Caco-2 (cell line): Measurements from ENCODE around the gene GRM4. TPM values are rescaled to one million over a fixed set of nuclear protein-coding genes. Genes with fewer than 3 reads are reported as not detected.

Source experiments
- BruUV-seq: library from RNA; stranded (reverse); fragments of 400-500 nt; replicated peaks from 2 replicates; lab custom pipeline; 2021; lab: Mats Ljungman, UMichigan
- CTCF ChIA-PET: fragments of 300-600 bp; sonication (Branson Sonifier 250); formaldehyde crosslinking; loops from one replicate; lab custom pipeline; 2022; ENCODE audit warnings: antibody characterized with exemption; lab: Charles Lee
- POLR2A ChIA-PET: fragments of 300-600 bp; sonication (Branson Sonifier 250); formaldehyde crosslinking; loops from one replicate; lab custom pipeline; 2022; ENCODE audit warnings: antibody characterized with exemption; lab: Charles Lee
- DNase-seq, 2 experiments: peaks; one replicate each; pipeline versions ENCODE4 v3.0.0 to v3.0.0-alpha.2; 2020 to 2022
- H3K27me3 ChIP-seq: replicated peaks from 2 replicates; pipeline ENCODE4 v1.6.0; 2011; ENCODE audit warnings: low read length; ENCODE audit not compliant: control insufficient read depth, insufficient read depth
- H3K36me3 ChIP-seq: 2 replicates; pipeline ENCODE4 v1.5.1; 2011; ENCODE audit warnings: low read length; ENCODE audit not compliant: control insufficient read depth, insufficient read depth
- H3K4me1 ChIP-seq: fragments of 250-450 bp; sonication (Bioruptor Pico); 2 replicates; pipeline ENCODE4 v1.5.1; 2020; ENCODE audit warnings: mild to moderate bottlenecking
- H3K4me3 ChIP-seq: 2 replicates; pipeline ENCODE4 v1.5.1; 2011; ENCODE audit warnings: low read depth, mild to moderate bottlenecking, control low read depth, low read length
- H3K9me3 ChIP-seq: fragments of 250-450 bp; sonication (Bioruptor Pico); 2 replicates; pipeline ENCODE4 v1.5.1; 2020; ENCODE audit warnings: mild to moderate bottlenecking, moderate library complexity
- H3K27ac Mint-ChIP-seq: one replicate; pipeline ENCODE4 v1.8.0; 2022; ENCODE audit warnings: mixed read lengths; ENCODE audit not compliant: unreplicated experiment
- H3K27me3 Mint-ChIP-seq: one replicate; pipeline ENCODE4 v1.8.0; 2022; ENCODE audit warnings: mixed read lengths; ENCODE audit not compliant: insufficient read depth, unreplicated experiment
- H3K36me3 Mint-ChIP-seq: one replicate; pipeline ENCODE4 v1.8.0; 2022; ENCODE audit warnings: mild to moderate bottlenecking, mixed read lengths; ENCODE audit not compliant: insufficient read depth, unreplicated experiment
- H3K4me1 Mint-ChIP-seq: one replicate; pipeline ENCODE4 v1.8.0; 2022; ENCODE audit warnings: low read depth, mixed read lengths; ENCODE audit not compliant: unreplicated experiment
- H3K4me3 Mint-ChIP-seq: one replicate; pipeline ENCODE4 v1.8.0; 2022; ENCODE audit warnings: mild to moderate bottlenecking, moderate library complexity, mixed read lengths; ENCODE audit not compliant: unreplicated experiment
- H3K9me3 Mint-ChIP-seq: one replicate; pipeline ENCODE4 v1.8.0; 2022; ENCODE audit warnings: mixed read lengths; ENCODE audit not compliant: unreplicated experiment
- CTCF ChIP-seq, 2 experiments: fragments of 200-600 bp in 1 of 2; IDR thresholded peaks; 1 replicate in 1 of 2; 2 replicates in 1 of 2; pipeline versions ENCODE4 v1.5.1 to v1.8.0; 2011 to 2022; ENCODE audit warnings: antibody characterized with exemption in 1 of 2, control low read depth in 1 of 2, inconsistent platforms in 1 of 2, low read depth in 1 of 2, low read length in 1 of 2, mild to moderate bottlenecking in 1 of 2, moderate library complexity in 1 of 2; ENCODE audit not compliant: insufficient read depth in 1 of 2, severe bottlenecking in 1 of 2, unreplicated experiment in 1 of 2
- intact Hi-C: fragments of 100-400 bp; cut with micrococcal nuclease; formaldehyde crosslinking; loops from one replicate; pipeline ENCODE4 v1.10.0; 2022; ENCODE audit not compliant: unreplicated experiment
- total RNA-seq: library from RNA; stranded (reverse); gene quantifications from 2 replicates; pipeline ENCODE4 v1.2.3, GENCODE V29; 2022

Gene GRM4
- total RNA-seq, 1 experiment from 2014 or later = 0.09 TPM

- Mint-ChIP-seq H3K27ac (no peak overlapping the region), H3K27me3 (peaks cover 2% of the 10 kb centered on the region), H3K9me3 (no peaks in the 10 kb centered on the region), H3K36me3 (peaks cover 4% of the 10 kb centered on the region), H3K4me3 (no peak overlapping the region), H3K4me1 (peaks cover 17% of the 10 kb centered on the region)
- ChIA-PET CTCF (interaction anchor here (0.6 to 1.1 kb wide), 5 partner anchors 32 to 215 kb away, joined by 3 to 6 read pairs (median 6); no protein-coding TSS in a partner anchor), POLR2A (no interaction called here)
- intact Hi-C loops = loop anchor here (1.0 to 10.0 kb wide), 3 partner anchors 19 to 167 kb away; no protein-coding TSS in a partner anchor
- peak in 1 of 2 experiments; percentile 17 for TF ChIP-seq CTCF (IDR thresholded peaks at IDR 0.05; ENCODE audit: insufficient read depth in 1 of 2, low read depth in 1 of 2, low read length in 1 of 2, severe bottlenecking in 1 of 2, unreplicated experiment in 1 of 2)
- no TSS peak for BruUV-seq
- Histone ChIP-seq H3K9me3 (no peaks in the 10 kb centered on the region), H3K4me1 (peaks cover 17% of the 10 kb centered on the region), H3K4me3 (peak overlapping the region; percentile 13; the same call in 1 of the 2 replicates), H3K27me3 (no peaks in the 10 kb centered on the region; the same call in 1 of the 2 replicates), H3K36me3 (no peaks in the 10 kb centered on the region)
- DNase-seq = peak in 1 of 2 experiments; percentile 37
Measured at GRCh38 chr6:33987531-33988021, 158.3 kb downstream of the GRM4 start.

- Mint-ChIP-seq H3K27ac (no peak overlapping the region), H3K4me3 (no peak overlapping the region), H3K36me3 (peaks cover 4% of the 10 kb centered on the region), H3K4me1 (peaks cover 17% of the 10 kb centered on the region), H3K27me3 (peaks cover 2% of the 10 kb centered on the region), H3K9me3 (no peaks in the 10 kb centered on the region)
- Histone ChIP-seq H3K4me3 (no peak overlapping the region), H3K36me3 (no peaks in the 10 kb centered on the region), H3K4me1 (peaks cover 17% of the 10 kb centered on the region), H3K9me3 (no peaks in the 10 kb centered on the region), H3K27me3 (no peaks in the 10 kb centered on the region; the same call in 1 of the 2 replicates)
- intact Hi-C loops = loop anchor here (10.0 kb wide), 1 partner anchor 169 kb away; no protein-coding TSS in a partner anchor
- ChIA-PET CTCF (no interaction called here), POLR2A (no interaction called here)
- no peak for TF ChIP-seq CTCF (IDR thresholded peaks at IDR 0.05; ENCODE audit: insufficient read depth in 1 of 2, low read depth in 1 of 2, low read length in 1 of 2, severe bottlenecking in 1 of 2, unreplicated experiment in 1 of 2)
- no peak for DNase-seq
- BruUV-seq = no TSS peak
Measured at GRCh38 chr6:33985947-33986346, 159.9 kb downstream of the GRM4 start.

GRCh38 chr6:33985313-33985751 lies 160.6 kb downstream of the GRM4 start:
- ChIA-PET CTCF (no interaction called here), POLR2A (no interaction called here)
- Mint-ChIP-seq H3K27me3 (peaks cover 2% of the 10 kb centered on the region), H3K36me3 (peaks cover 4% of the 10 kb centered on the region), H3K4me1 (peaks cover 17% of the 10 kb centered on the region), H3K27ac (no peak overlapping the region), H3K4me3 (no peak overlapping the region), H3K9me3 (no peaks in the 10 kb centered on the region)
- Histone ChIP-seq H3K9me3 (no peaks in the 10 kb centered on the region), H3K4me1 (peaks cover 17% of the 10 kb centered on the region), H3K36me3 (no peaks in the 10 kb centered on the region), H3K27me3 (no peaks in the 10 kb centered on the region; the same call in 1 of the 2 replicates), H3K4me3 (no peak overlapping the region)
- TF ChIP-seq CTCF (IDR thresholded peaks at IDR 0.05; ENCODE audit: insufficient read depth in 1 of 2, low read depth in 1 of 2, low read length in 1 of 2, severe bottlenecking in 1 of 2, unreplicated experiment in 1 of 2) = no peak
- no TSS peak for BruUV-seq
- DNase-seq = no peak
- intact Hi-C loops = loop anchor here (10.0 kb wide), 1 partner anchor 169 kb away; no protein-coding TSS in a partner anchor
